WTC11 (cell line): ENCODE data around the gene LDB3.

ENCODE experiments used
- ATF1 ChIP-seq: sonication (generic); formaldehyde crosslinking; IDR thresholded peaks from 2 replicates; pipeline ENCODE4 v1.8.1; 2023; ENCODE audit warnings: mild to moderate bottlenecking, moderate library complexity, missing genetic modification reagents
- ATF2 ChIP-seq: sonication (generic); formaldehyde crosslinking; IDR thresholded peaks from 2 replicates; pipeline ENCODE4 v1.8.1; 2022; ENCODE audit warnings: low read depth, missing genetic modification reagents, borderline replicate concordance
- CBFB ChIP-seq: sonication (generic); formaldehyde crosslinking; IDR thresholded peaks from 2 replicates; pipeline ENCODE4 v1.8.1; 2022; ENCODE audit warnings: mild to moderate bottlenecking, low read depth, missing genetic modification reagents
- CREB1 ChIP-seq: sonication (generic); formaldehyde crosslinking; IDR thresholded peaks from 2 replicates; pipeline ENCODE4 v1.8.0; 2023; ENCODE audit warnings: mild to moderate bottlenecking, missing genetic modification reagents
- CTCF ChIP-seq: fragments of 200-600 bp; IDR thresholded peaks from 2 replicates; pipeline ENCODE4 v1.8.0; 2022; ENCODE audit warnings: antibody characterized with exemption
- ELF4 ChIP-seq: sonication (generic); formaldehyde crosslinking; IDR thresholded peaks from 2 replicates; pipeline ENCODE4 v1.8.1; 2022; ENCODE audit warnings: low read depth, mild to moderate bottlenecking, moderate library complexity, missing genetic modification reagents
- ESRRA ChIP-seq: sonication (generic); formaldehyde crosslinking; IDR thresholded peaks from 2 replicates; pipeline ENCODE4 v1.8.1; 2022; ENCODE audit warnings: mild to moderate bottlenecking, missing genetic modification reagents, borderline replicate concordance
- MAX ChIP-seq: sonication (generic); formaldehyde crosslinking; IDR thresholded peaks from 2 replicates; pipeline ENCODE4 v1.8.0; 2022; ENCODE audit warnings: mild to moderate bottlenecking, missing genetic modification reagents
- PRDM15 ChIP-seq: sonication (generic); formaldehyde crosslinking; IDR thresholded peaks from 2 replicates; pipeline ENCODE4 v1.8.0; 2022; ENCODE audit warnings: missing genetic modification reagents
- PREB ChIP-seq: sonication (generic); formaldehyde crosslinking; IDR thresholded peaks from 2 replicates; pipeline ENCODE4 v1.8.1; 2022; ENCODE audit warnings: mild to moderate bottlenecking, missing genetic modification reagents, moderate library complexity, borderline replicate concordance
- STAT6 ChIP-seq: sonication (generic); formaldehyde crosslinking; conservative IDR thresholded peaks from 2 replicates; pipeline ENCODE4 v1.8.1; 2023; ENCODE audit warnings: mild to moderate bottlenecking, low read depth, missing genetic modification reagents, moderate library complexity
- USF2 ChIP-seq: sonication (generic); formaldehyde crosslinking; IDR thresholded peaks from 2 replicates; pipeline ENCODE4 v1.8.1; 2023; ENCODE audit warnings: mild to moderate bottlenecking, missing genetic modification reagents, moderate library complexity
- ZNF263 ChIP-seq: sonication (generic); formaldehyde crosslinking; IDR thresholded peaks from 2 replicates; pipeline ENCODE4 v1.8.1; 2022; ENCODE audit warnings: low read depth, mild to moderate bottlenecking, moderate library complexity, missing genetic modification reagents
- ZNF423 ChIP-seq: fragments of 250-450 bp; sonication (Bioruptor Pico); IDR thresholded peaks from 2 replicates; pipeline ENCODE4 v2.1.2; 2022; ENCODE audit warnings: mild to moderate bottlenecking, moderate library complexity

- TF ChIP-seq CTCF (no peak), ZNF263 (CRISPR knock-in tag) (no peak), ATF2 (no peak), CBFB (CRISPR knock-in tag) (no peak), PREB (no peak), MAX (CRISPR knock-in tag) (no peak), ESRRA (CRISPR knock-in tag) (no peak), STAT6 (CRISPR knock-in tag) (no peak), ELF4 (CRISPR knock-in tag) (no peak), PRDM15 (CRISPR knock-in tag) (no peak), ATF1 (CRISPR knock-in tag) (no peak), USF2 (CRISPR knock-in tag) (no peak), ZNF423 (no peak), CREB1 (CRISPR knock-in tag) (no peak)
These were observed 6.9 kb upstream of the LDB3 start for GRCh38 chr10:86661161-86662025.
